Peyer's patch (tissue), 4 donors: ENCODE data around the gene FCGR3B.
"Not testable (repeated sequence)": the region's sequence is repeated elsewhere in the genome, so short reads cannot be mapped to it uniquely, and the experiment has no call there.

Experiments used
- CTCF ChIP-seq, 6 experiments: fragments of 450-650 bp in 4 of 6; fragments of 200-600 bp in 2 of 6; sonication (generic) in 1 of 6; IDR thresholded peaks; one replicate each; pipeline ENCODE4 v1.5.1; 2017 to 2019; ENCODE audit warnings: antibody characterized with exemption in 6 of 6, mild to moderate bottlenecking in 3 of 6, moderate library complexity in 1 of 6
- POLR2A ChIP-seq, 2 donors: fragments of 450-650 bp; IDR thresholded peaks; one replicate each; pipeline ENCODE4 v1.5.1; 2017; ENCODE audit warnings: antibody characterized with exemption in 2 of 2, mild to moderate bottlenecking in 2 of 2, moderate library complexity in 2 of 2

GRCh38 chr1:161626445-161627146 lies 4.4 kb downstream of the FCGR3B start:
- TF ChIP-seq CTCF, POLR2A (IDR thresholded peaks at IDR 0.05): not testable (repeated sequence)
